GM18502 (cell line): ENCODE measurements around the gene RNF2.

Source experiments
- ATAC-seq: cut with Tn5 transposase; IDR thresholded peaks from one replicate; pipeline ENCODE4 v1.9.1; 2021; ENCODE audit warnings: mild to moderate bottlenecking; ENCODE audit not compliant: unreplicated experiment, poor library complexity

RNF2 gene

DNA sequence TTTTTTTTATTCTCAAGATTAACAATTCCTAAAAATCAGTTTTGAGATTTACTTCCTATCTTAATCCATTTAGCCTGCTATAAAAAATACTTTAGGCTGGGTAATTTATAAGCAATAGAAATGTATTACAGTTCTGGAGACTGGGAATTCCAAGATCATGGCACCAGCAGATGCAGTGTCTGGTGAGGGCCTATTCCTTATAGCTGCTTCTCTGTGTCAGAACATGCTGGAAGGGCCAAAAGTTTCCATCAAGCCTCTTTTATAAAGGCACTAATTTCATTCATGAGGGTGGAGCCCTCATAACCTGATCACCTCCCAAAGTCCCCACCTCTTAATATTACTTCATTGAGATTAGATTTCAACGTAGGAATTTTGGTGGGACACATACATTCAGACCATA is 41.7 kb downstream of the RNF2 start:
- no peak for ATAC-seq

DNA sequence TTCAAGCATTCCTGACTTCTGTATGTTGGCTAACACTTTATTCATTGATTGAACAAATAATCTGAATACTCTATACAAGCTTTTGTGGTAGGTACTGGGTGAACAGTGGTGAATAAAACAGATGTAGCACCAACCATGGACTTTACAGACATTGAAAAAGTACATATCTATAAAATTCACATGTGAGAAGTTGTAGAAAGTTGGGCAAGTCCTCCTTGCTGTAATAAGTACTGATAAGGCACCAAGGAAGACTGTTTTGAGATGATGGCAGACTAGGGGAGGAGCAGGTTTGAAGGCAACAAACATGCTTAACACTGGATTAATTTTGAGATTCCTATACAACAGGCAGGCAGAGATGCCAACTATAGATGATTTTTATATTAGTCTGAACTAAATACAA is 42.4 kb downstream of the RNF2 start:
- no peak for ATAC-seq

DNA sequence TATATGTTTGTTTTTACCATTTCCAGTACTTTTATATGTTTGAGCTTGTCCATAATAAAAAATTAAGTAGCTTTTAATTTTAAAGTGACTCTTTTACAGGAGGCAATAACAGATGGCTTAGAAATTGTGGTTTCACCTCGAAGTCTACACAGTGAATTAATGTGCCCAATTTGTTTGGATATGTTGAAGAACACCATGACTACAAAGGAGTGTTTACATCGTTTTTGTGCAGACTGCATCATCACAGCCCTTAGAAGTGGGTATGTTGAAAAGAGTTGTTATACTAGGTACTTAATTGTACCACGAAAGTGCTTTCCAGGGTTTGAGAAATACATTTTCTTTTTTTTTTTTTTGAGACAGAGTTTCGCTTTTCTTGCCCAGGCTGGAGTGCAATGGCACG is 46.1 kb downstream of the RNF2 start:
- ATAC-seq: no peak

DNA sequence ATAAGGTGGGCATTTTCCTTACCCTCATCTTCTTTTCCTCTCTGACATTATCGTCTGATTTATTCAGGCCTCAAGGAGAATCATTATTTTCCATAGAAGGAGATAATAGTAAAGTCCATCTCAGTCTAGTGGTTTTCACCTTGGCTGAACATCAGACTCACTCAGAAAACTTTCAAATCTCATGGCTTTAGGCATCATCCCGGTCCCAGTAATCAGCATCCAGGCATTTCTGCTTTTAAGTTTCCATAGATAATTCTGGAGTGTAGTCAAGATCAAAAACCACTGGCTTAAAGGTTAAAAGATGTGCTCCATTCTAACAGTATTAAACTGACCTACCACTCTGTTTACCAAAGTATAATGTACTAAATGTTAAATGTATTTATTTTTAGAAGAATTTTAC is 49.4 kb downstream of the RNF2 start:
- ATAC-seq: no peak

DNA sequence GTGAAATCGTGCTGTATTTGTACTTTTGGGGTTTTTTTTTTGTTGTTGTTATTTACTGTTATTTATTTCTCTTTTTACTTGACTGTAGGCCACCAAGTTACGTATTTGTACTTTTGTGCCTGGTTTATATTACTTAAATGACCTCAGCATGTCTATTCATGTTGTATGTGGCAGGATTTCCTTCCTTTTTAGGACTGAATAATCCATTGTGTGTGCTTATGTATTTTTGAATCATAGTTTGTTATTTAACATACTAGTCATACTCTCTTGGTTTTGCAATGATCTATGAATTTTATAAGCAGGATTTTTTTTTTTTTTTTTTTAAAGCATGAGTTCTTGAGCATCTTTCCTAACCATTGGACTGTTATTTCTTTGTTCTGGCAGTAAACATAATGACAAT is 51.2 kb downstream of the RNF2 start:
- no peak for ATAC-seq

- ATAC-seq: no peak
Observed at GRCh38 chr1:185104083-185104482, 58.7 kb downstream of the RNF2 start.

DNA sequence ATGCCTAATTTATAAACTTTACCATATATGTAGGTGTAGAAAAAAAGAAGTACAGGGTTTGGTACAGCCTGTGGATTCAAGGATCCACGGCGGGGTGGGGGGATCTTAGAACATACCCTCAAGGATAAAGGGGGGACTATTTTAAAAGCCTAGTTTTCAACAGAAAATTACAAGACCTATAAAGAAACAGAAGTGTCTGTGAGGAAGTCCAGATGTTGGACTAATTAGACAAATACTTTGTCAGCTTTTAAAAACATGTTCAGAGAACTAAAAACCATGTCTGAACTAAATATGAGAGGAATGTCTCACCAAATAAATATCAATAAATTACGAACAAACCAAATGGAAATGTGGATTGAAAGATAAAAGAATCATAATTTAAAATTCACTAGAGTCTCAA is 59.8 kb downstream of the RNF2 start:
- no peak for ATAC-seq

- no peak for ATAC-seq
Observed at GRCh38 chr1:185108321-185108720, 63.0 kb downstream of the RNF2 start.

- no peak for ATAC-seq
Observed at GRCh38 chr1:185110145-185110544, 64.8 kb downstream of the RNF2 start.

DNA sequence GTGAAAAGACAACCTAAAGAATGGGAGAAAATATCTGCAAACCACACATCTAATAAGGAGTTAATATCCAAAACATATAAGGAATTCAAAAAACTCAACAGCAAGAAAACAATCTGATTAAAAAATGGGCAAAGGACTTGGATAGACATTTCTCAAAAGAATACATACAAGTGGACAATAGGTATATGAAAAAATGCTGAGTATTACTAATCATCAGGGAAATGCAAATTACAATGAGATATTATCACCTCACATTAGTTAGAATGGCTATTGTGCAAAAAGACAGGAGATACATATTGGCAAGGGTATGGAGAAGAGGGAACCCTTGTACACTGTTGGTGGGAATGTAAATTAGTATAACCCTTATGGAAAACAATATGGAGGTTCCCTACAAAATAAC is 66.5 kb downstream of the RNF2 start:
- no peak for ATAC-seq

- no peak for ATAC-seq
Observed at GRCh38 chr1:185112356-185112755, 67.0 kb downstream of the RNF2 start.

- ATAC-seq: no peak
Observed at GRCh38 chr1:185129708-185130107, 84.3 kb downstream of the RNF2 start.

GRCh38 chr1:185132534-185132933 is 87.2 kb downstream of the RNF2 start:
- no peak for ATAC-seq

DNA sequence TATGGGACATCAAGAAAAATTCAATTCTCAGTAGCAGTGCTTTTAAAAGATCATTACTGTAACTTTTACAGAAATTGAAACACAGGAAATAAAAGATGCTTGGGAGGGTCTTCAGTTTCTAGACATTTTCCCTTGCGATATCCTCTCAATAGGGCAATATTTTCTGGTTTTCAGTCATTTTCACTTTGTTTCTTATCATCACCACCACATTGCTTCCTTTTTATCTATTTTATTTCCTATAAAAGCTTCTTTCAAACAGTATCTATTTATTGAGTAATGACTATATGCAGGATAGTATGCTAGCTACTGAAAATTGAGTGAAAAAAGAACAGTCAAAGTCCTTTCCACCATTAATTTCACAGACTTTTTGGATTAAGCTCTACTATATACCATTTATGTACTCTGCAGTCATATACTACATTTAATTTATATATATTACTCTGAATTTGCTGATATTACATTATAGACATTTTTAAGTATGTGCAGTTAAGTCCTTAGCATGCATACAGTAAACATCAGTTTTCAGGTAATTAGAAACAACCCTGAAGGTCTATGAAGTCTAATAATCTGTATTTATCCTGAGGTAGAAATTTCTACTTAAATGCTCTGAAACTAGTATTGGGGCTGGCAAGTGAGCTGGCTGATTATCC is 92.7 kb downstream of the RNF2 start:
- no peak for ATAC-seq

GRCh38 chr1:185139246-185139645 is 93.9 kb downstream of the RNF2 start:
- no peak for ATAC-seq

DNA sequence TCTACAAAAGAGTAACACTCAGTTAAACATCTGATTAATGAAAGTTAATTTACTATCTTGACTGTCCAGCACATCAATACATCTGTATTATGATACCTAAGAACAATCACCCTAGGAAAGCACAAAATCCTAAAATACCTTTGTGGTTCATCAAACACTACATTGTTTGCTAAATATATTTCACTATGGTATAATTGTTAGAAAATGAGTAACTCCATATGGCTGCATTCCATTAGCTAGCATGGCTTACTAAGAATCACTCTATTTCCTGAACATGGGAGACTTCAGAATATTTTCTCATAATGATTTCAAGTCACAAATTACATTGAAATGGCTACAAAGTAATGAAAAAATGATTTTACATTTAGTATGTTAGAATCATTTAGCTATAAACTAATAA is 98.9 kb downstream of the RNF2 start:
- no peak for ATAC-seq

- no peak for ATAC-seq
Observed at GRCh38 chr1:185151215-185151614, 105.9 kb downstream of the RNF2 start.
